DND-41 (cell line): ENCODE results near the gene RWDD3.

Source experiments
- EZH2 ChIP-seq: IDR thresholded peaks from 3 replicates; pipeline ENCODE4 v1.6.1; 2012; ENCODE audit warnings: borderline replicate concordance, low read depth, mild to moderate bottlenecking, moderate library complexity, low read length, inconsistent platforms; ENCODE audit not compliant: severe bottlenecking
- TF ChIP-seq, protein P1 (sequence below): IDR thresholded peaks from 2 replicates; pipeline ENCODE4 v1.5.1; 2012; ENCODE audit warnings: borderline replicate concordance, low read length, moderate library complexity, mild to moderate bottlenecking; ENCODE audit not compliant: poor library complexity, severe bottlenecking; ENCODE audit errors: extremely low read depth

- TF ChIP-seq, protein P1, sequence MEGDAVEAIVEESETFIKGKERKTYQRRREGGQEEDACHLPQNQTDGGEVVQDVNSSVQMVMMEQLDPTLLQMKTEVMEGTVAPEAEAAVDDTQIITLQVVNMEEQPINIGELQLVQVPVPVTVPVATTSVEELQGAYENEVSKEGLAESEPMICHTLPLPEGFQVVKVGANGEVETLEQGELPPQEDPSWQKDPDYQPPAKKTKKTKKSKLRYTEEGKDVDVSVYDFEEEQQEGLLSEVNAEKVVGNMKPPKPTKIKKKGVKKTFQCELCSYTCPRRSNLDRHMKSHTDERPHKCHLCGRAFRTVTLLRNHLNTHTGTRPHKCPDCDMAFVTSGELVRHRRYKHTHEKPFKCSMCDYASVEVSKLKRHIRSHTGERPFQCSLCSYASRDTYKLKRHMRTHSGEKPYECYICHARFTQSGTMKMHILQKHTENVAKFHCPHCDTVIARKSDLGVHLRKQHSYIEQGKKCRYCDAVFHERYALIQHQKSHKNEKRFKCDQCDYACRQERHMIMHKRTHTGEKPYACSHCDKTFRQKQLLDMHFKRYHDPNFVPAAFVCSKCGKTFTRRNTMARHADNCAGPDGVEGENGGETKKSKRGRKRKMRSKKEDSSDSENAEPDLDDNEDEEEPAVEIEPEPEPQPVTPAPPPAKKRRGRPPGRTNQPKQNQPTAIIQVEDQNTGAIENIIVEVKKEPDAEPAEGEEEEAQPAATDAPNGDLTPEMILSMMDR, result no peak
- TF ChIP-seq EZH2, result no peak
Measured at GRCh38 chr1:95245029-95245428, 11.0 kb downstream of the RWDD3 start.
